RKO (cell line): ENCODE measurements around the gene TMEM184A.

Experiments used
- DNase-seq: peaks from one replicate; pipeline ENCODE4 v3.0.0-alpha.2; 2016; ENCODE audit warnings: low spot score

TMEM184A gene

DNA sequence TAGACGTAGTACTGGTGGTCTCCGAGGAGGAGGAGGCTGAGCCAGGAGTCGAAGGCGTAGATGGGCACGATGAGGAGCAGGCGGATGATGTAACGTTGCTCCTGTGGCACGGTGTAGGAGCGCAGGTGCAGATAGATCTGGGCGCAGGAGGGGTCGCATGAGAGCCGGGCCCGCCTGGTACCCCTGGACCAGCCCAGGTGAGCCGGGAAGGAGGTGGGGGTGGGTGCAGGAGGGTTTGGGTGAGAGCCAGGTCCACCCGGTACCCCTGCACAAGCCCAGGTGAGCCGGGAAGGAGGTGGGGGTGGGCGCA lies 5.2 kb downstream of the TMEM184A start:
- DNase-seq, result no peak

DNA sequence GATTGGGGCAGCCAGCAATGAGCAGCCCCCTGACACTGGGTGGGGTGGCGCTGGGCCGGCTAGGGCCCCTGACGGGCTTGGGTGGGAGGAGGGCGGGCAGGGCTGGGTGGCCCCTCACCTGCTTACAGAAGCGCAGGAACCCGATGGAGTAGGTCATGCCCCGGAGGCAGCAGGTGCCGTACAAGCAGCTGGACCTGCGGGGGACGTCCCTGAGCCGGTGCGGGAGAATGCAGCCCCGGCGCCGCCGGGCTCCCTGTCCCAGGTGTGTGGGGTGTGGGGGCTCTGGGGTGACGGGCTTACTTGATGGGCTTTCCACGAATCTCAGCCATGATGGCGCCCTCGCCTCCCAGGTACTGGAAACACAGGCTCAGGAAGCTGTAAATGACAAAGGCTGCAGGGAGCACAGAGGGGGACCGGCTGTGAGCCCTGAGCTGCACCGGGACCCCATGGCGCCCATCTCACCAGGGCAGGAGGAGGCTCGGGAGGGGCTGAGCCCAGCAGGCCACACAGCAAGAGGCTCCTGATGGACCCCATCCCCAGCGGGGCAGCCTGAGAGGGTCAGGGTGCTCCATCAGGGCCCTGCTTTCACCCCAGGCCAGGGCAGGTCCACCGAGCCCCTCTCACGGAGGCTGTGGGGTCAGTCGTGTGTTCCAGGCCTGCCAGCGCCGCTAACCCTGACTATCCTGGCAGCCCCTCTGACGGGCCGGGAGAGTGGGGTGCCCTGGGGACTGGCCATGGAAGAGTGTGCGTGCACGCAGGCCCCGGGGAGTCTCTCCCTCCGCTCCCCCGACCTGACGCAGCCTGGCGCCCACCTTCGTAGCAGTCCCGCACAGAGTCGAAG lies 5.8 kb downstream of the TMEM184A start:
- no peak for DNase-seq

DNA sequence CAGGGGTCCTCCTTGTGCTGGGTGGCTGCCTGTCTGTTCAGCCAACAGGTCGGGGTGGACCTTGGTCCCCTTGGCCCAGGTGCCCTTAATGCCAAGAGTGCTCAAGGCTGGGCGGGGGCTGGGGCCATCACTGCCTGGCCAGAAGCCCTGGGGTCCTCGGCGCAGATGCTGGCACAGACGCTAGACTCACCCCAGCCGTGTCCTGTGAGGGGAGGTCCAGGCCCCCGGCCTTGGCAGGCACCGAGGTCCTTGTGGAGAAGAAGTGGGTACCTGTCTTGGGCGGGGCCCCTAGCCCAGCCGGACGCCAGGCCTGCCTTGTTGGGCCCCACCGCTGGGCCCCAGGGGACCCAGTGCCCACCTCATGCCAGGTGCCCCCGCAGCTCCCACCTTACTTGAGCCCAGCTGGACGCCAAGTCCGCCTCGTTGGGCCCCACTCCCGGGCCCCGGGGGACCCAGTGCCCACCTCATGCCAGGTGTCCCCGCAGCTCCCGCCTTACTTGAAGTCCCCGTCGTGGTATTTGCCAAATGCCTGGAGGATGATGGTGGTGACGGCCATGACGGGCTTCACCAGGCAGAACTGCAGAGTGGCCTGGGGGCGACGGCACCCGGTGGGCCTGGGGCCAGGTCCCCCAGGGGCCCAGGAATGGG lies 6.5 kb downstream of the TMEM184A start:
- no peak for DNase-seq

DNA sequence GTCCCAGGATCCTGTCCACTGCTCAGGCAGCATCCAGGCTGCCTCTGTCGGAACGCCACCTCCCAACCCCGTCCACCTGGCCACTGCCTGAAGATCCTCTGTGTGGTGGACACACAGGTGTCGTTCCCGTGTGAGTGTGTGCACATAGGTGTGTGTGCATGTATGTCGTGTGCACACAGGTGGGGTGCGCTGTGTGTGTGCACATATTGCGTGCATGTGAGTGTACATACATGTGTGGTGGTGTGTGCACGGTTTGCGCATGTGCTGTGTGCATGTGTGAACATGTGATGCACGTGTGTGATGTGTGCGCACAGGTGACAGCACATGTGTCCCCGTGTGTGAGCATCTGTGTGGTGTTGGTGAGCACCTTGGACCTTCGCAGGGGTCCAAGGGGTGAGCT lies 7.1 kb downstream of the TMEM184A start:
- DNase-seq, result no peak

DNA sequence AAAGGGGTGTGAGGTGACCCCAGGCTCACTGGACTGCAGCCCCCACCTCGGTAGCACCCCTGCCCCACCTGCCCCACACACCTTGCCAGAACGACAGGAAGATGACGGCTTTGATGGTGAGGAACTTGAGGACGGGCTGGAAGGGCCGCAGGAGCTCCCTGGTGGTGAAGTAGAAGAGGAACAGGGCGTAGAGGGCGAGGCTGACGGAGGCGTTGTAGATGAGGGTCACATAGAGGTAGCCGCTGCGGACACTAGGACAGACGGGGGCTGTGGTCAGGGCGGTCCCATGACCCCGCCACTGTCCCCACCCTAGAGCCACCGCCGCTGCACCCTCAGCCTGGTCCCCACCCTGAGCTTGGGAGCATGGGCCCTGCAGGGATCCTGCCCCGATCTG lies 7.6 kb downstream of the TMEM184A start:
- DNase-seq, result no peak

DNA sequence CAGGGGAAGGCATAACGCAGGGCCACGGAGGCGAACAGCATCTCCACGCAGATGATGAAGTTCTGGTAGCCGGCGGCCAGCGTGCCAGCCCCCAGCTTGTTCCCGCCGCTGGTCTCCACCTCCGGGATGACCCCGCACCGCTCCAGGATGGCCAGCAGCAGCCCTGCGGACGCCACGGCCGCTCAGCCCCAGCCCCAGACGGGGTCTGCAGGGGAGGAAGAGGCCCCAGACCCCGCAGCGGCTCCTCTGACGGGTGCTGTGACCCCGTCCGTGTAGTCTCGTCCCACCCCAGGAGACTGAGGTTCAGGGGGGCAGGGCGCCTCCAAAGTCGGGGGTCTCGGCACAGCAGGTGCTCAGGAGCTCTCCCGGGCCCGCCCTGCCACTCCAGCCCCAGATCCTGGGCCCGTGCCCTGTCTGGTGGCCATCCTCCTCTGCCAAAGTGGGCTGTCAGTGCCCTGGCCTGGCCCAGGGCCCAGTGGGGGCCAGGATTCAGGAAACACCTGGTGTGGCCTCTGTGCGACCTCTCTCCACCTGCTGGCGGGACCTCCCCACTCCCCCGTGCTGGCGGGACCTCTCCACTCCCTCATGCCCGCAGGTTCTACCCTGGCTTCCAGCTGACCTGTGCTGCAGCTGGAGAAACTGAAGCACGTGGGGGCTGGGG lies 8.1 kb downstream of the TMEM184A start:
- no peak for DNase-seq

DNA sequence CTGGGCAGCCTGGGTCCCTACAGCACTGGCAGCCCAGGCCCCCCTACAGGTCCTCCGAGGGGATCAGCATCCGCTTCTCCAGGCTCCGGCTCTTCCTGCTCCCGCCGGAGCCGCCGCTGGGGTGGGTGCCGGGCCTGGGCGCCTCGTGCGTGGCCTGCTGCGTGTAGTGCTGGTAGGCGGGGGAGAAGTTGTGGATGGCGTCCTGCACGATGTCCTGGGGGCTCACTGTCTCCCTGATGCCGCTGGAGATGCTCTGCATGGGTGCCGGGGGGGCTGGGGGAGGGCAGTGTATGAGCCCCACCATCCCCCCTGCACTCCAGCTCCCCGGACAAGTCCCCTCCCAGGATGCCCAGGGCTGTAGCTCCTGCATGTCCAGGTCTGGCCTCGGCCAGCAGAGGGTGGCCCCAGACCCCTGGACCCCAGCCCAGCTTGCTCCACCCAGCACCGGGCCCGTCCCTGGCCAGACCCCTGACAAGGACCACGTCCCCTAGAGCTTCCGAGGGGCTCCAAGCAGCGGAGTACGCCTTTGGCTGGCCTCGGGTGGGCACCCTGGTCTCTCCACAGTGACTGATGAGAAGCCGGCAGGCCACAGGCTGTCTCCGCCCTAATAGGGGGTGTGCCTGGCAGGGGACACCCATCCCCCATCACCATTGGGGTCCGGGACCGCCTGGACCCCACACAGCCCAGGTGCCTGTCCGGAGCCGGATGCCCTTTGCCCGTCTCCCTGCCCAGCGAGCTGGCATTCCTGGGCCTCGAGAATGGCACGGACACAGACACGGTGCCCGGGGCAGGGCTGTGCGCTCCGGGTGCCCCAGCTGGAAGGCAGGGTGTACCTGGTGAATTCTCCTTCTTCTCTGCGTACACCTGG lies 8.9 kb downstream of the TMEM184A start:
- no peak for DNase-seq

DNA sequence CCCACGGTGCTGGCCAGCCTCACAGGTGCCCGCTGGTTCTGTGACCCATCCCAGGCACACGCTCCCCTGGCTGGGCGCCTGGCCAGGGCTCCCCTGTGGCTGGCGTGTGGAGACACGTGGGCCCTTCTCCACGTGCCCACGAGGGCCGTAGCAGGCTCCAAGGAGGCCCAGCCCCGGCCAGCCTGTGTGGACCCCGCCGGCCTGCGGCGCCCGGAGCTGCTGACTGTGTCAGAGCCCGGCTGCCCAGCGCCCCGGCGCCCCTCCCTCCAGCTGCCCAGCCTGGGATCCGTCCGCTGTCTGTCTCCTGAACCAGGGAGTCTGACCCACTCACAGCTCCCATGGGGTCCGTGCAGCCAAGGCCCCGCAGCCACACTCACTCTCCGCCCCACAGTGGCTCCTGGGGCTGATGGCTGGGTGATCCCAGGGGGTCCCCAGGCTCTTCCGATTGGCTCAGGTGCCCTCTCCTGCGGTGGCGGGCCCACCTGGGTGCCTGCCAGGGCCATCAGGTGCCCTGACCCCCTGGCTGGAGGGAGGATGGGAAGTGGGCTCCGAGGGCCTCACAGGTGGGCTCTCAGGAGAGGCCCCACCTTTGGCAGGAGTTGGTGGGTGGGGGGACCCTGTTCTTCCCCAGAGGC lies 9.6 kb downstream of the TMEM184A start:
- no peak for DNase-seq

DNA sequence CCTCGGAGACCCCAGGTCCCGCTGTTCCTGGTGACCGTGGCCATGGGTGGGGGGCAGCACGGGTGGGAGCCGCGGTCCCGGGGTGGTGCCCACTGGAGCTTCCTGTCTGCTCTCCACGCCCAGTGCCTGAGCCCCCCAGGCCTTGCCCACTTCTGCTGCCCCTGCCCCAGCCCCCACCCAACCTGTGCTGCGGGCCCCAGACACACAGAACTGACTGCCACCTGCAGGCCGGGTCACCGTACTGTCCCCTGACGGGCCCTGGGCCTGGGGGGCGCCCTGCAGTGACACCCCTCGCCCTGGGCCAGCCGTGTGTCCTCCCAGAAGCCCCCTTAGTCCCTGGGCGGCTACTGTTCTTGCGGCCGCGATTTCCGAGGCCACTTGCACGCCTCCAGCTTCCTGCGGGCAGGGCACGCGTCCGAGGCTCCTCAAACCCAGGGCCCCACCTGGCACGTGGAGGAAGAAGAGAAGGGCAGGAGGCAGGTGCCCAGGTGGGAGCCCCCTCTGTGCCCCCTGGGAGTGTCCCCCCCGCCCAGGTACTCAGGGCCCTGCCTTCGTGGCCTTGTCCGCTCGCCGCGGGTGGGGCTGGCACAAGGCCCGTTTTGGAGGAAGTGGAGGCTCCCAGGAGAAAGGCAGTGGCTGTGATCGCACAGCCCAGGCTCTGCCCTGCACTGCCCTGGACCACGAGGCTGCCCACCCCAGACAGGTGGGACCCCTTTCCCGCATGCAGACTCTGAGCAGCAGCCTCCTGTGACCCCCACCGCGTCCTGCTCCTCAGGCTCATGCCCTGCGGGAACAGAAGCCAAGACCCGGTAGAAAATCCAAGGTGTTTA lies 10.4 kb downstream of the TMEM184A start:
- no peak for DNase-seq

DNA sequence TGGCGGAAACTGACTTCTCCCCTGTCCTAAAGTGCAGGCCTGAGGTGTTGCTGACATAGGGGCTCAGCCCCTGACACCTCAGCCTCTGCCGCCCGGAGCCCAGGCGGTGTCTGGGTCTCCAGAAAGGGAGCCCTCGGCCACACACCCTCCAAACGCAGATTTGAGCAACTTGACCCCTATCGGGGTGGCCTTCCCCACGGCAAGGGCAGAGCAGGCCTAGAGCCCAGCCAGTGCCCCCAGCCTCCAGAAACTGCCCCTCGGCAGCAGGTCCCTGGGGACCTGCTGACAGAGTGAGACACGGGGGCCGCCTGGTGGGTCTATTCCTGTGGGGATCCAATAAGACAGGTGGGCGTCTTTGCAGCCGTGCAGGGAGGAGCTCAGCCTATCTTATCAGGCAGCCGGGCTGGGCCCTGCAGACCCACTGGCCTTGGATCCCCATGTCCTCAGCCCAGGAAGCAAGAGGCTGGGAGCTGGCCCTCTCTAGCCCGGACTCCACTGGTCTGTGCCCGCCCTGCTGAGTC lies 11.0 kb downstream of the TMEM184A start:
- DNase-seq, result no peak

DNA sequence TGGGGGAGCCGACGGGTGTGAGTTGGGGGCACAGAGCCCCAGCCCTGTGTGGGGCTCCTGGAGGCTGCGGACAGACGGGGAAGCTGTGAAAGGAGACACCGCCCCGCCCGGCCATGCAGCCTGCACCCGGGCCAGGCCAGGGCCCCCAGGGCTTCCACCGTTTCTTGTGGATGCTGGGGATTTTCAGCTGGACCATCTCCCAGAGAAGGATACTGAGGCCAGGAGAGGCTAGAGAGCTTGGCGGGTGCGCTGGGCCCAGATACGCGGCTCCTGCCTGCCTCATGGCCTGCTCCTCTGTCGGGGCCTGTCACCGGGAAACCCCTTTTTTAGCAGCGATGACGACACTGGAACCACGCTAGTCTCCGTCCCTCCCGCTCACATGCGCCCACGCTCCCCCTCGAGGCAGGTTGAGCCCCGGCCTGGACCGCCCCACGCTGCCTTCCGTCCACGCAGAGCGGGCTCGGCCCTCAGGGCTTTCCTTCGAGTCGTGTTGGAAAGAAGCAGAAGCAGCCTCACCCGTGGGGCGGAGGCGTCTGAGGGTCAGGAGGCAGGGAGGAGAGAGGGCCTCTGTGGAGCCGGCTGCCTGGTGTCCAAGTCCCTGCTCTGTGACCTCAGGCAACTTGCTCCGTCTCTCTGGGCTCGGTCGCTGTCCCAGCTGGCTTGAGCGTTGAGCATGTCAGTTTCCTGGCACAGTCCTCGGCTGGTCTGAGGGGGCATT lies 11.7 kb downstream of the TMEM184A start:
- no peak for DNase-seq

DNA sequence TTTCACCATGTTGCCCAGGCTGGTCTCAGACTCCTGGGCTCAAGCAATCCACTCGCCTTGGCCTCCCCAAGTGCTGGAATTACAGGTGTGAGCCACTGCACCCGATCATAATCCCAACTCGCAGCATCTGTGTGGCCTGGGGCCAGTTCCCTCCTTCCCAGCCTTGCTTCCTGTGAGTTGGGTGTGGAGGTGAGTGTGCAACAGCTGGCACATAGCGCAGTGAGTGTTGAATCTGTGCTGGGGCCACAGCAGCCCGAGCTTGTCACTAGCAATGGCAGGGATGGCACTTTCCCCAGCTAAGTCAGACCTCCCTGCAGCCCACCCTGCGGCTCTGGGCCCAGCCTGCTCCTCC lies 12.2 kb downstream of the TMEM184A start:
- no peak for DNase-seq

DNA sequence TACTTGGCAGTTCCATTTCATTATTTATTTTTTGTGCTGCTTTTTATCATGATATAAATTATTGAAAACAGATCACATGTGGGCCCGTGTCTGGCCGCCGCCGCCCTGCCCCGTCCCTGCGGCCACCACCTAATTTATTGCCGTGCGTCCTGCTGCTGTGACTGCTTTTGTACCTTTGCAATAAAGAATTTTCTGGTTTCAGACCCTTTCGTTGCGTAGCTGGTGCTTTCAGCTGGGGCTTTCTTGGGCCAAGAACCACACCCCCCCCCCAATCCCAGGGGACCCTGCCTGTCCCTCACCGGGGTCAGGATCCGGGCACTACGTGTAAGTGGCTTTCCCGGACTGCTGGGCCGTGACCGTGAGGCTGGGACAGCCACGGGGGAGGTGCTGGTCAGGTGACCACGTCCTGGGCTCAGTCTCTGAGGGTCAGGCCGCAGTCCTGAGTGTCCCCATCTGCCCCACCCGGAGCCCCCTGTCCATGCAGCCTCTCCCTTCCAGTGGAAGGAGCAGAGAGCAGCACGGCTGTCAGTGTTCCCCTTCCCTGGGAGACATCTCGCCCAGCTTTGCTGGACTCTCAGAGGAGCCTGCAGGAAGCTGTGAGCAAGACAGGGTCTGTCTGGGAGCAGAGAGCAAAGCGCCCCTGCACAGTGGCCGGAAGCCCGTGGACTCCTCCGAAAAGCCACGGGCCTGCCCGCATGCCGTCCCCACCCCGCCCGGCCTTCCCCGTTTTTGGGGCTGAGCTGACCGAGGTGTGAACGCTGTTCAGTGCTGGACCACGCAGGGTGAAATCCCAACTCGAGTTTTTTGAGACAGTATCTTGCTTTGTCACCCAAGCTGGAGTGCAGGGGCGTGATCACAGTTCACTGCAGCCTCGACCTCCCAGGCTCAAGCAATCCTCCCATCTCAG lies 12.9 kb downstream of the TMEM184A start:
- DNase-seq, result no peak

DNA sequence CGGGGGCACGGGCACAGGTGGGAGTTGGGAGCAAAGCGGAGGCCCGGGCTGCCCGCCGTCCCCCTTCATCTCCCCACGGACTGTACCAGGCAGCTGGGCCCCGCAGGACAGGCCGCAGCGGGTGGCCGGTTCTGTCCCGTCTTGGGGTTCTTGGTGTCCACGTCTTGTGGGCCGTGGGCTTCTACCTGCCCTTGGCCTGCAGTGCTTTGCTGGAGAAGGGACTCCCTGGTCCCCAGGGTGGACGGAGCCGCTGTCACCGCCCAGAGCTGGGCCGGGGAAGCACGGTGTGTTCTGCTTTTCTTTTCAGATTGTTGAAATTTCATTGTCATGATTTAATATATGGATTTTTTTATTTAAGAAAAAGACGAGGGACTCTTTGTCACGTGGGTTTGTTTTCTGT lies 13.7 kb downstream of the TMEM184A start:
- no peak for DNase-seq

DNA sequence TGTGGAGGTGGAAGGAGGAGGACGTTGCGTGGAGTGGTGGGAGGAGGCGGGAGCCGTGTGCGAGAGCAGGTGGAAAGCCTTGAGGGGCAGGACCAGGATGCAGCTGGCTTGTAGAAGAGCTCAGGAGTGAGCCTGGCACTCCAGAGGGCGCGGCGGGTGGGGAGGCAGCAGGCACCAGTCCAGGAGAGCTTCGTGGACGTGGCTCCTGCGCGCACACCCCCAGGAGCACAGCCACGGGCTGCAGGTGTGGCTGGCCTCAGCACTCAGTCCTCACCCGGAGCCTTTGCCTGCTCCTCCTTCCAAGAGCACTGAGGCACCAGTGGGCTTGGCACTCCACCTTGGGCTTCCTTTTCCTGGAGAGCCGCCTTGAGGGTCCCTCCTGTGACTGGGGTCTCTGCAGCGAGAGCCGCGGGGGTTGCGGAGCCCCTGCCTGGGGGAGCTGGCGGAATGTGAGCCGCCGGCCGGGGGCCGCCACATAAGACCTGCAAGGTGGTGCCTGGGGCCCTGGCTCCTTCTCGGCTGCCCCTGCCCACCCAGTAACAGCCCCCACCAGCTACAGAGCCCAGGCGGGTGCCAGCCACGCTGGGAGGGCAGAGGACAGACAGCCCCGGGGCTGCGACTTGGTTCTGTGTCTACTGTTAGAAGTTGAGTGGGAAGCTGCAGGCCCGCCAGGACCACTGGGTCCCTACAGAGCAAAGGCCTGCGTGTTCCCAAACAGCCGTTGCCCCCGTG lies 14.4 kb downstream of the TMEM184A start:
- DNase-seq, result no peak

DNA sequence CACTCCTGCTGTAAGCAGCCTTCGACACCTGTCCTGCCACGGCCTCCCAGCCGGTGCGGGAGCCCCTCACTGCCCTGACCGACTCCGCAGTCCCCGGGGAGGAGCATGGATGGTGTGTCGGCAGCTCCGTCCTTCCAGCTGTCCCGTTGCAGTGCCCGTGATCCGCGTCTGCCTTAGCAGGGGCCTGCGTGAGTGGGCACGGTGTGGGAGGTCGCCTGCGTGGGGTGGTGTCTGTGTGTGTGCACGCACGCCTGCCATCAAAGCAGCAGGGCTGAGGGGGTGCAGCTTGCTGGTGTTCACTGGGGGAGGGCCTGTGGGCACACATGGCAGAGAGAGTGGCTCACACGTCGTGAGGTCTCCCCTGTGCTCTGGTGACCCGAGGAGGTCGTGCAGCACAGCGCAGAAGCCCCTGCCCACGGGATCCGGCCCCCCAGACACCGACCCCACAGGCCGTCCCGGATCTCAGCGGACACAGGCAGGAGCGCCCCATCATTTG lies 15.2 kb downstream of the TMEM184A start:
- DNase-seq, result no peak

DNA sequence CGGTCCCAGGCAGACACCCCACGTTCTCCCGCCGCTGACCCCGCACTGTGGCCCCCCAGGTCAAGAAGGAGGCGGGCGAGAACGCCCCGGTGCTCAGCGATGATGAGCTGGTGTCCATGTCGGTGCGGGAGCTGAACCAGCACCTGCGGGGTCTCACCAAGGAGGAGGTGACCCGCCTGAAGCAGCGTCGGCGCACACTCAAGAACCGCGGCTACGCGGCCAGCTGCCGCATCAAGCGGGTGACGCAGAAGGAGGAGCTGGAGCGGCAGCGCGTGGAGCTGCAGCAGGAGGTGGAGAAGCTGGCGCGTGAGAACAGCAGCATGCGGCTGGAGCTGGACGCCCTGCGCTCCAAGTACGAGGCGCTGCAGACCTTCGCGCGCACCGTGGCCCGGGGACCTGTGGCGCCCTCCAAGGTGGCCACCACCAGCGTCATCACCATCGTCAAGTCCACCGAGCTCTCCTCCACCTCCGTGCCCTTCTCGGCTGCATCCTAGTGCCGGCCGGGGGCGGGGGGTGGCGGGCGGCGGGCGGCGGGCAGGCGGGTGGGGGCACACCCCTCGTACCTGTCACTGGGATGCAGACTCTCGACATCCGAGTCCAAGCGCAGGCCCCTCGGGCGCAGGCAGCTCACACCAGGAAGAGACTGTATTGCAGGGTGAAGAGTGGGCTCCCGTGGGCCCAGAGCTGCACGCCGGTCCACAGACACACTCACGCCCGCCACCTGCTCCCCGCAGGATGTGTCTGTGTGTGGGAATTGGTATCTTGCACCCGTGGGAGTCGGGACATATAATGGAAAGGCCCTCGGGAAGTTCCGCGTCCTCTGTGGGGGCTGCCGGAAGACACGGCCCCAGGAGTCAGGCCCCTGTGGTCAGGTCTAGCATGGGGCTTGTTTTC lies 15.9 kb downstream of the TMEM184A start:
- no peak for DNase-seq
